Spleen (tissue), 11 donors: ENCODE data around the gene MMP23B. TPM values are rescaled to one million over a fixed set of nuclear protein-coding genes. Genes with fewer than 3 reads are reported as not detected.

ENCODE experiments used
- DNase-seq: peaks from one replicate; pipeline ENCODE4 v3.0.0-alpha.2; 2020
- H3K27ac ChIP-seq, 8 donors: fragments of 200-600 bp; sonication (generic) in 7 of 8; 1 replicate in 4 of 8; 2 replicates in 4 of 8; pipeline versions ENCODE4 v1.5.0 to v1.8.0; 2016 to 2021; ENCODE audit warnings: inconsistent platforms in 4 of 8, mild to moderate bottlenecking in 4 of 8, moderate library complexity in 1 of 8
- H3K27me3 ChIP-seq, 7 donors: fragments of 200-600 bp; sonication (generic) in 6 of 7; replicated peaks in 1 of 7; 1 replicate in 4 of 7; 2 replicates in 3 of 7; pipeline versions ENCODE4 v1.5.0 to v1.8.0; 2016 to 2021; ENCODE audit warnings: inconsistent platforms in 3 of 7, mild to moderate bottlenecking in 1 of 7
- H3K36me3 ChIP-seq, 6 donors: fragments of 200-600 bp; sonication (generic) in 5 of 6; 1 replicate in 4 of 6; 2 replicates in 2 of 6; pipeline versions ENCODE4 v1.5.0 to v1.8.0; 2016 to 2021; ENCODE audit warnings: inconsistent platforms in 2 of 6
- H3K4me1 ChIP-seq, 6 donors: fragments of 200-600 bp; sonication (generic) in 5 of 6; 1 replicate in 3 of 6; 2 replicates in 3 of 6; pipeline versions ENCODE4 v1.5.0 to v1.8.0; 2016 to 2021; ENCODE audit warnings: inconsistent platforms in 3 of 6
- H3K4me3 ChIP-seq, 8 donors: fragments of 200-600 bp; sonication (generic) in 7 of 8; 1 replicate in 4 of 8; 2 replicates in 4 of 8; pipeline versions ENCODE4 v1.5.0 to v1.8.0; 2016 to 2021; ENCODE audit warnings: inconsistent platforms in 4 of 8, mild to moderate bottlenecking in 4 of 8, moderate library complexity in 2 of 8
- H3K9me3 ChIP-seq, 8 donors: fragments of 200-600 bp; sonication (generic) in 7 of 8; 1 replicate in 4 of 8; 2 replicates in 4 of 8; pipeline versions ENCODE4 v1.5.0 to v1.8.0; 2016 to 2021; ENCODE audit warnings: inconsistent platforms in 4 of 8
- POLR2A ChIP-seq, 3 donors: fragments of 450-650 bp; IDR thresholded peaks; one replicate each; pipeline ENCODE4 v1.5.1; 2017; ENCODE audit warnings: antibody characterized with exemption in 3 of 3, mild to moderate bottlenecking in 1 of 3
- POLR2AphosphoS5 ChIP-seq, 3 donors: sonication (generic); formaldehyde crosslinking; IDR thresholded peaks; one replicate each; pipeline ENCODE4 v1.5.1; 2017; ENCODE audit warnings: antibody characterized with exemption in 3 of 3
- WGBS, 5 donors: extraction: QIAGEN DNeasy Blood & Tissue Kit in 3 of 5; methylation state at CpG; one replicate each; pipeline versions ENCODE4 v1.1.5 to v1.1.7; 2013 to 2018; 5-methylcytosine and 5-hydroxymethylcytosine counted together
- intact Hi-C: fragments of 100-400 bp; cut with DNase I; formaldehyde crosslinking; loops from one replicate; pipeline ENCODE4 v1.15.0; 2023; ENCODE audit warnings: low total_unique reads
- polyA plus RNA-seq, 3 donors: library from polyadenylated mRNA; stranded (reverse); fragments of 200-250 nt; gene quantifications; one replicate each; pipeline ENCODE4 v1.2.1, GENCODE V29; 2013
- total RNA-seq, 7 donors: library from RNA; depleted of rRNA in 3 of 7; stranded (reverse); fragments of >200 nt in 3 of 7; fragmentation: NEBNext Ultra II Directional in 4 of 7; extraction: Animal tissue kit (Norgen Biotek cat#: 25700) in 4 of 7; gene quantifications; one replicate each; pipeline versions ENCODE4 v1.1.0 to v1.2.1, GENCODE V29; 2016 to 2021
- TF ChIP-seq, protein P1 (sequence below), 11 experiments: fragments of 200-600 bp in 7 of 11; fragments of 450-650 bp in 4 of 11; sonication (generic) in 4 of 11; IDR thresholded peaks in 8 of 11; conservative IDR thresholded peaks in 3 of 11; 1 replicate in 7 of 11; 2 replicates in 4 of 11; pipeline versions ENCODE4 v1.4.0 to v1.8.0; 2016 to 2021; ENCODE audit warnings: antibody characterized with exemption in 11 of 11, inconsistent platforms in 4 of 11, mild to moderate bottlenecking in 1 of 11
- donor health status: healthy with polysubstance abuse.
- donor health status: DM: no; HTN: no; CAD: no; lungs with moderate emphysema.
- donor health status: DM: no; HTN: no; CAD: no.
- donor health status: Bipolar disorder and iron deficiency.
- donor health status: healthy.
- donor health status: DM: no; HTN: no; CAD: no.
- donor health status: DM: yes; HTN: yes; CAD: no.

MMP23B gene
- total and polyA plus RNA-seq, 10 donors = 1.4 to 9.3 (median 5.9) TPM

DNA sequence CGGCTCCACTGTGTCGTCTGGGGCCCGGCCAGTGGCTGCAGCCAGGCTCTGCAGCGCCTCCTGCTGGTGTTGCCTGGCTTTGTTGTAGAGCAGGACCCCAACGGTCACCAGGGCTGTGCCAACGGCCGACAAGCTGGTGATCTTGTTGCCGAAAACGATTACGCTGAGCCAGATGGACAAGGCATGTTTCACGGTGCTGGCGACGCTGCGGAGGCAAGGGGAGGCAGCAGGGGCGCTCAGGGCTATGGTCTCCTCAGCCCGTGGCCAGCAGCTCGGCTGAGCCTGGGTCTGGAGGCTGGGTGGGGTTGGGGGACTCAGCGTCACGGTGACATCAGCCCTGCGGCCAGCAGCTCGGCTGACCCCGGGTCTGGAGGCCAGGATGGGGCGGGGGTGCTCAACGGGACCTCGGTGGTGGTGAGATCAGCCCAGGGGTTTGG lies 33.9 kb downstream of the MMP23B start:
- Histone ChIP-seq H3K4me3 (no peak overlapping the region), H3K27me3 (no peaks in the 10 kb centered on the region), H3K27ac (no peak overlapping the region), H3K9me3 (no peaks in the 10 kb centered on the region), H3K36me3 (peaks cover 0 to 68% (median 45%) of the 10 kb centered on the region in 6 donors), H3K4me1 (peaks cover 0 to 10% (median 0%) of the 10 kb centered on the region in 6 donors)
- TF ChIP-seq, protein P1, sequence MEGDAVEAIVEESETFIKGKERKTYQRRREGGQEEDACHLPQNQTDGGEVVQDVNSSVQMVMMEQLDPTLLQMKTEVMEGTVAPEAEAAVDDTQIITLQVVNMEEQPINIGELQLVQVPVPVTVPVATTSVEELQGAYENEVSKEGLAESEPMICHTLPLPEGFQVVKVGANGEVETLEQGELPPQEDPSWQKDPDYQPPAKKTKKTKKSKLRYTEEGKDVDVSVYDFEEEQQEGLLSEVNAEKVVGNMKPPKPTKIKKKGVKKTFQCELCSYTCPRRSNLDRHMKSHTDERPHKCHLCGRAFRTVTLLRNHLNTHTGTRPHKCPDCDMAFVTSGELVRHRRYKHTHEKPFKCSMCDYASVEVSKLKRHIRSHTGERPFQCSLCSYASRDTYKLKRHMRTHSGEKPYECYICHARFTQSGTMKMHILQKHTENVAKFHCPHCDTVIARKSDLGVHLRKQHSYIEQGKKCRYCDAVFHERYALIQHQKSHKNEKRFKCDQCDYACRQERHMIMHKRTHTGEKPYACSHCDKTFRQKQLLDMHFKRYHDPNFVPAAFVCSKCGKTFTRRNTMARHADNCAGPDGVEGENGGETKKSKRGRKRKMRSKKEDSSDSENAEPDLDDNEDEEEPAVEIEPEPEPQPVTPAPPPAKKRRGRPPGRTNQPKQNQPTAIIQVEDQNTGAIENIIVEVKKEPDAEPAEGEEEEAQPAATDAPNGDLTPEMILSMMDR (IDR thresholded peaks at IDR 0.05 in 8 of 11, conservative IDR thresholded peaks at IDR 0.05 in 3 of 11) = peak in 8 of 11 experiments; percentile 12 to 59 (median 48)
- TF ChIP-seq POLR2AphosphoS5 (IDR thresholded peaks at IDR 0.05) (peak in 2 of 3 donors; percentile 29 to 60), POLR2A (IDR thresholded peaks at IDR 0.05) (no peak)
- intact Hi-C loops = loop anchor here (10.0 kb wide), 1 partner anchor 59 kb away; the partner anchor contains the start of gene CDK11A
- DNase-seq = peak; percentile 76
- WGBS, 5 donors = 84 to 90% (median 87%) methylated on average over 17 to 25 of the region's 25 CpGs

DNA sequence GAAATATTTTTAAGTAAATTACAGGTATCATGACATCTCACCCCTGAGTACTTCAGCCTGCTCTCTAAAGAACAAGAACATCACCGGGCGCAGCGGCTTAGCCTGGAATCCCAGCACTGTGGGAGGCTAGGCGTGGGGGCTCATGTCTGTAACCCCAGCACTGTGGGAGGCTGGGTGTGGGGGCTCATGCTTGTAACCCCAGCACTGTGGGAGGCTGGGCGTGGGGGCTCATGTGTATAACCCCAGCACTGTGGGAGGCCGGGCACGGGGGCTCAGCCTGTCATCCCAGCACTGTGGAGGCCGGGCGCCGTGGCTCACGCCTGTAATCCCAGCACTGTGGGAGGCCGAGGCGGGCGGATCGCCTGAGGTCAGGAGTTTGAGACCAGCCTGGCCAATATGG lies 34.6 kb downstream of the MMP23B start:
- Histone ChIP-seq H3K27ac (no peak overlapping the region), H3K4me3 (no peak overlapping the region), H3K27me3 (no peaks in the 10 kb centered on the region), H3K4me1 (peaks cover 0 to 10% (median 0%) of the 10 kb centered on the region in 6 donors), H3K9me3 (no peaks in the 10 kb centered on the region), H3K36me3 (peaks cover 0 to 75% (median 52%) of the 10 kb centered on the region in 6 donors)
- DNase-seq = peak; percentile 58
- TF ChIP-seq POLR2AphosphoS5 (IDR thresholded peaks at IDR 0.05) (no peak), POLR2A (IDR thresholded peaks at IDR 0.05) (no peak)
- TF ChIP-seq, protein P1 (IDR thresholded peaks at IDR 0.05 in 8 of 11, conservative IDR thresholded peaks at IDR 0.05 in 3 of 11) = no peak
- intact Hi-C loops = loop anchor here (10.0 kb wide), 1 partner anchor 58 kb away; the partner anchor contains the start of gene CDK11A
- 91 to 100% (median 98%) methylated on average over 7 to 15 of the region's 15 CpGs for WGBS, 5 donors

DNA sequence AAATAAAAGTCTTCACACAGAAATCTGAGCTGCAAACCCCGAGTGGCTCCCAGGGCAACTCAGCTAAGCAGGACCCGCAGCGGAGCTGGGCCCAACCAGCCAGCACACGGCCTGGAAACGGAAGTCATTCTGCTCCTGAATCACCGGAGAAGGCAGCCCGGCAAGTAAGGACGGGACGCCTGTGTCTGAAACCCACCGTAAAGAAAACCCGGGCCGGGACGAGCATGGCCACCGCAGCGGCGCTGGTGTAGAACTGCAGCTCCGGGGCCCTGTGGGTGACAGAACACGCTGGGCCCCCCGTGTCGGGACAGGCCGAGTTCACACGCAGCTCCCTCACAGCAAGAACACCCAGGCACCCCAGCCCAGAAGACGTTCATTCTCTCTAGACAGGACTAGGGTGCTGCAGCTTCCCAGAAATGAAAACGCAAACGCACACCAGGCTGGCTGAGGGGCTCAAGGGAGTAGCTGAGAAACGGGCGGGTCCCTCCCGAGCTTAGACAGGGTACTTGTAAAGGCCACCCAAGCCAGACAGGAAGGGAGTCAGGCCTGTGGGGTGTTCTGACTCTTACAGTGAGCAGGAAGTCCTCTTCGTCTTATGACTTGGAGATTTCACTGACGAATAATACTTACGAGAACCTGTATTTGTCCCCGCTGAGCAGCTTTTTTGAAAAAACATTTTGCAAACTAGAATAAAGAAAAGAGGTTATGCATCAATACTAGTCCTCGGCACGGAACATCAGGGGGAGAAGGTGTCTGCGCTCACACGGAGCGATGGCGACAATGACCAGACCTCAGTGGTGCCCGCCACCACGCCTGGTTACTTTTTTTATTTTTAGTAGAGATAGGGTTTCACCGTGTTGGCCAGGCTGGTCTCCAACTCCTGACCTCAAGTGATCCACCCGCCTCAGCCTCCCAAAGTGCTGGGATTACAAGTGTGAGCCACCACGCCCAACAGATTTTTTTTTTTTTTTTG lies 37.8 kb downstream of the MMP23B start:
- Histone ChIP-seq H3K4me1 (peaks cover 0 to 12% (median 0%) of the 10 kb centered on the region in 6 donors), H3K4me3 (no peak overlapping the region), H3K9me3 (no peaks in the 10 kb centered on the region), H3K27ac (peak overlapping the region in 1 of 8 donors; percentile 17), H3K36me3 (peaks cover 0 to 92% (median 61%) of the 10 kb centered on the region in 6 donors), H3K27me3 (no peaks in the 10 kb centered on the region)
- peak; percentile 69 for DNase-seq
- intact Hi-C loops = loop anchor here (10.0 kb wide), 1 partner anchor 55 kb away; the partner anchor contains the start of gene CDK11A
- WGBS, 5 donors = 87 to 92% (median 91%) methylated on average over 38 to 43 of the region's 43 CpGs
- peak in 1 of 3 donors; percentile 40 for TF ChIP-seq POLR2AphosphoS5 (IDR thresholded peaks at IDR 0.05)
- no peak for TF ChIP-seq POLR2A (IDR thresholded peaks at IDR 0.05)

DNA sequence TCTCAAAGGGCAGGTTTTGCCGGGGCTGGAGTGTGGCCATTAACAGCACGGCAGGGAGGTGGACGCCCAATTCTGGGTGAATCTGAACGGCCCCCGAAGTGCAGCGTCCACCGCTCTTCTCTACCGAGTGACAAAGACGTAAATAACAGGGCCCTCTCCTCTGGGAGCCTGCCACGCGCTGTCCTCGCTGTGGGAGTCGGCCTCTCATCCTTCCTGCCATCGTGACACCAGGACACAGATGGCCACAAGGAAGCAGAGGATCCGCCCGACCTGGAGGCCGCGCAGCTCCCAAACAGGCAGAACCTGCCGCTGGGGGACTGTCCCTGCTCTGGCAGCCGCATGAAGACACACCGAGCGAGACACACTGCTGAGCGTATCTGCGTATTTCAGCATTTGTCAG lies 38.9 kb downstream of the MMP23B start:
- no peak for TF ChIP-seq POLR2AphosphoS5 (IDR thresholded peaks at IDR 0.05)
- TF ChIP-seq, protein P1 (IDR thresholded peaks at IDR 0.05 in 8 of 11, conservative IDR thresholded peaks at IDR 0.05 in 3 of 11) = no peak
- no peak for TF ChIP-seq POLR2A (IDR thresholded peaks at IDR 0.05)
- Histone ChIP-seq H3K4me1 (peaks cover 0 to 17% (median 0%) of the 10 kb centered on the region in 6 donors), H3K27ac (no peak overlapping the region), H3K36me3 (peaks cover 0 to 86% (median 50%) of the 10 kb centered on the region in 6 donors), H3K9me3 (no peaks in the 10 kb centered on the region), H3K27me3 (no peaks in the 10 kb centered on the region), H3K4me3 (no peak overlapping the region)
- intact Hi-C loops = no loop called here
- DNase-seq = peak; percentile 54
- 91 to 97% (median 93%) methylated on average over 23 to 24 of the region's 24 CpGs for WGBS, 5 donors
